ENCODE measurements around the gene BATF3.

The BATF3 gene

GRCh38 chr1:212702672-212703071 is 3.0 kb upstream of the BATF3 start:
- no peak for DNase-seq

DNA sequence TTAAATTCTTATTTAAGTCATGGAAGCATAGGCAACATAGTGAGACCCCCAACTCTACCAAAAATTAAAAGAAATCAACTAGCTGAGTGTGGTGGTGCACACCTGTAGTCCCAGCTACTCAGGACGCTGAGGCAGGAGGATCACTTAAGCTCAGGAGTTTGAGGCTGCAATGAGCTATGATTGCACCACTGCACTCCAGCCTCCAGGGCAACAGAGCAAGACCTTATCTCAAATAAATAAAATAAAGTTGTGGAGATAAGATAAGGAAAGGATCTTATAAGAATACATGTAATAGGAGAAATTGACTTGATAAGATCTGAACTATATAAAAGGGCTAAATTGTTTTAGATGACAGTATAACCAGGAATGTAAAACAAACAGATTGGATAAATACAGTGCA is 2.3 kb upstream of the BATF3 start:
- no peak for DNase-seq

DNA sequence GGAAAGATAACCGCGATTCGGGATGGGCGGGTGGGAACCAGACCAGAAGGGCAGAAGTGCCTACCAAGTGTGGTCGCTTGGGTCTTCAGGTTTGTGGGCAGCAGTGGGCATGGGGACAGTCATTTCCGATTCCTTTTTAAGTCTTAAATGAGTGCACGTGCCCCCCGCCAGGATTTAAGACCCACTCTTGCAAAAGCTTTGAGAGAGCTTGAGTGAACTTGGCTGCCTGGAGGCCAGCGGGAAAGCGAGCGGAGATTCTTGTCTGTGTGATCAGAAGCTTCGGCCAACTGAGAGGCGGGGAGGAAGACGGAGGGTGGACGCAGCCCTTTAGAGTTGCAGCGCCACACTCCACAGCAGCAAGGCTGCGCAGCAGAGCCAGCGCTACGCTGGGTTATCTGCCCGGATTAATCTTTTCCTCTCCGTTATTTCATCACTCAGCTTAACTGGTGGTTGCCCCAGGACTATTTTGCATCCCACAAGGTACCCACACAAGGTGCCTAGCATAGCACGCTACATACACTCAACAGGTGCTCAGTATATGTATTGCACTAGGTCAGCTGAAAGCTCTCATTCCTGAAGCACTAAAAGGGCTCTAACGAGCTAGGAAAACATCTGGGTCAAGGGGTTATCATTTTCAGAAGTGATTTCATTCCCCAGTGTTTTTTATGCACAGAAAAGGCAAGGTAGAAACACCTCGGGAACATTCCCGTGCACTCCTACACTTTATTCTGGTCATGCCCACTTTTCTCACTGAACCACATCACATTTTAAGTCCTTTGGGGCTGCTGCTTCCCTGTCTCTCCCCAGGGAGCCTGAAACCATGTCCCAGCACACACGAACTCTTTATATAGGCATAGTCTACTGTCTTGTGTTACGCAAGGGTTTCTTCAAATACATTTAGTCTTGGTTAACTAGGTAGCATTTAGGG is 1.5 kb upstream of the BATF3 start:
- DNase-seq: no peak

DNA sequence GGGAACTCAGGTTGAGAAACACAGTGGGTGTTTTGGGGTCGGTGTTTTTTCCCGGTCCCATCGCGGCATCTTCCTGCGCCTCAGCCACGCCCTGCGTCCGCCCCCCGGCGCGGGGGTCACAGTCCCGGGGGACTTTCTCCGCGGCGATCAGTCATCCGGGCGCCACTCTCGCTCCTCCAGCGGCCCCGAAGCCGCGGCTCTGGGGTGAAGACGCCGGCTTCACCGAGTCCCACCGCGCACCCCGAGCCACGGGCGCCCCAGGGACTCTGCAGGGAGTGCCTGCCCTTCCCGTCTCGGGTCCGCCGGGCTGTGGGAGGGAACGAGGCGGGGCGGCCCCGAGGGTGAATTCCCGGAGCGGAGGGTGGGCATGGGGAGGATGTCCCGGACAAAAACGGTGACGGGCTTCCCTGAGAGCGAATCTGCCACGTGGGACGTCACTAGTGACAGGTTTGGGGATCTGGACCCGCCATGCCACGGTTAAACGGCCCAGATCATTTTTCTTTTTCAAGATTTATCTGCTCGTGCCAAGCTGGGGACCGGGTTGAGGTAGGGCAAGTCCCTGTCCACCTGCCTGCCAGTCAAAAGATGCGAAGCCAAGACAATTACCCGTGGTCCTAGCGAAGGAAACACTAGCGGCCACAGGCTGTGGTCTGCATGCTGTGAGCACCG is 717 bp upstream of the BATF3 start:
- DNase-seq: no peak

DNA sequence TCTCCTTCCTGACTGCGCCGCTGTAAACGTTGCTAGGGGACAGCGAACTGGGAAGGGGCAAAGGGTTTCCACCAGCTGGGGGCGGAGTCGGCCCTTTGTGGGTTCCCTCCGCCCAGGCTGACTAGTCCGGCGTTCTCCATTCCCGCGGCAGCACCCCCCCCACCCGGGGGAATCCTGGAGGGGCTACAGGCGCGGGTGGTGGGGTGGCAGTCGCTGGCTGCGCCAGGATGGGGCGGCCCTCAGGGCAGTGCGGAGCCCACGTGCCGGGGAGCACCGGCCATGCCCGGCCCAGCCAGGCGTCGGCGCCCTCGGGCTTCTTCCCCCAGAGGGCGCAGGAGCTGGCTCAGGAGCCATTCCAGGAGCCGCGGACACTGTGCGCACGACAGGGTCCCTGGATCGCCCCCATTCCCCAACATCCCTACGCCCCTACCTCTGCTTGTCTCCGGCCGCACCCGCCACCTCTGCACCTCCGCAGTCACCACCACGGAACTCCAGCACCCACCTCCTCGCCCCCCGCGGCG is 476 bp downstream of the BATF3 start:
- peak; percentile 13 for DNase-seq

GRCh38 chr1:212698467-212699103 is 1.1 kb downstream of the BATF3 start:
- DNase-seq: no peak

DNA sequence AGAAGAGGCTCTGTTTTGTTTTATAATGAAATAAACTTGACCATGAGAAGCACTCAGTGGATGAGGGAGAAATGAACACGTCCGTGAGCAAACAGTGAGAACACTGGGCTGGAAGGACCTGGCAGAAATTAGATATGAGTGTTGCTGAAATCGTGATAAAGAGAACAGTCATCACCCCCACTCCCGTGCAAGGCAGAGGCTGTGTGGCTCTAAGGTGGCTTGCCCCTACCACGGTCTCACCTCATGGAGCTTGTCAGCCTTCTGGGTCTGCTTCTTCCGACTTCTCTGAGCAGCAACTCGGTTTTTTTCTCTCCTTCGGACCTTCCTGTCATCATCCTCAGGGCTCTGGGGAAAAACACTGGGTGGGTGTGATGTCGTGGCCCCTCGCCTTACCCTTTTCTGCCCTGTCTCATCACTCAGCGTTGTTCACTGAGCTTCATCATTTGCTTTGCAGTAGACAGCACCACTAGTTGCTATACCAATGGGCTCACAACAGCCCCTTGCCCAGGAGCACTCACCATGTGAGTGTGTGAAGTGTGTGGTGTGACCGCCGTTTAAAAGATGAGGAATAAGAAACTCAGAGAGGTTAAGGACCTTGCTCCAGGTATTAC is 2.8 kb downstream of the BATF3 start:
- no peak for DNase-seq

- no peak for DNase-seq
Observed at GRCh38 chr1:212692774-212693644, 6.6 kb downstream of the BATF3 start.

DNA sequence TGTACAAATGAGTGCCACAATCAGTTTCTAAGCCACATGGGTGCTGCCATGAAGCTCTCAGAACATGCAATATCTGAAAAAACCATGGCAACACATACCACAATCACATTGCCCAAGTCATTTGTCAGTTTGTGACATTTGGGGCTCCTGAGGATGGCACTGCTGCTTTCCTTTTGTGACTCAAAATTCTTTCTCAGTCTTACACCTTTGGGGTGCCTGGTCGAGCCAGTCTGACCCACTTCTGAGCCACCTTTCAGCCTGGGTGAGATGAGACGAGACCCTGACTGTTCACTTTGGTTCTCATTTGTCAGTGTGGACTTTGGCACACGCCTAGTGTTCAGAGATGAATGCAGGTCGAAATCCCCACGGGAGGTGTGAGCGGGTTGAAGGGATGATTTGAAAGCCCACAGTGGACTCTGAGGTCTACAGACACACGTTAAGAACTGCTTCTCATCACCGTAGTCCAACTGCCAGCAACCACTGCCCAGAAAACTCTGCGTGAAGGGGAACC is 8.0 kb downstream of the BATF3 start:
- DNase-seq: no peak

DNA sequence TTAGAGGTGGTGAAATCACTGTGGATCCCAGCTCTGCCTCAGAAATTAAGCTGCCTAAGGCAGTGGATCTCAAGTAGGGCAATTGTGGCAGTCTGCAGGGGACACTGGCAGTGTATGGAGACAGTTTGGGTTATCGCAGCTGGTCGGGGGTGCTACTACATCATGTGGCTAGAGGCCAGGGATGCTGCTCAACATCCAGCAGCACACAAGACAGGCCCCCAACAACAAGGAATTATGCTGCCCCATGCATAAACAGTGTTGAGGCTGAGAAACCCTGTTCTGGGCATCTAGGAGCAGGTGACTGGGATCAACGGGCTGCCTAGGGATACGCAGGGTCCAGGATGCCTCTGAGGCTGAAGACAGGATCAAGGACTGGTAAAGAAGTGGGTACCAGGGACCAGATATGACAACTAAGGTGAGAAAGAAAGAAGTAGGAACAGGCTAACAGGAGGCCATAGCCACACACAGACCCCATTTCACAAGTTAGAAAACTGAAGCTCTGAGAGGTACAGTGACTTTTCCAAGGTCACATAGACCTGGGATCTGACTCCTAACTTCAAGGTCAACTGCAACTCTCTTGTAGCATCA is 8.7 kb downstream of the BATF3 start:
- no peak for DNase-seq

DNA sequence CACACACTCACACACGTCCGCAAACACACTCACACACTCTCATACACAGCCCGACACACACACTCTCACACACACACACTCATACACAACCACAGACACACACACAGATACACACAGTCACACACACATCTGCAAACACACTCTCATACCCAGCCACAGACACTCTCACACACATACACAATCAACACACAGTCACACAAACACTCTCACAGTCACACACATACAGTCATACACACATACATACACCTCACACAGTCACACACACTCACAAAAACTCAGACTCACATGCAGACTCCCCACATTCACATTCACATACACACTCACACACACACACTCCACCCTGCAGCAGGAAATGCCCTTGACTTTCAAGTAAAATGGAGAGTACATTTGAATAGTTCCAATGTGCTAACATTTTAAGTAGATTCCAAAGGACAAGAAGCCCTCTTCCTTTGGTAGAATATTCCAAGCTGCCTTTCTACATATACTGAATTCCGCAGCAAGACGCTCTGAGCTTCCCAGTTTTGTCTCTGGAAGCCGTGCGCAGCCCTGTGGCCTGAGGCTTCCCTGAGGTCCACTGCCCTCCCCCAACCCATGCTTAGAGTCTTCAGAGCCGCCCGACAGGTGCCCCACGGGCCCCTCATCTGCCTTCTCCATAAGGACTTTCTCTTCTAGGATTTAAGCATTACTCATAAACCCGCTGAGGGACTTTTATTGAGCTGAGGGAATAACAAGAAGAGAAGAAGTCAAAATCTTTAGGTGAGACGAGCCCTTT is 9.7 kb downstream of the BATF3 start:
- DNase-seq: no peak

GRCh38 chr1:212689196-212689725 is 10.4 kb downstream of the BATF3 start:
- no peak for DNase-seq

- DNase-seq: no peak
Observed at GRCh38 chr1:212688341-212689047, 11.1 kb downstream of the BATF3 start.

- no peak for DNase-seq
Observed at GRCh38 chr1:212687811-212688210, 11.8 kb downstream of the BATF3 start.

- DNase-seq: no peak
Observed at GRCh38 chr1:212686591-212686990, 13.0 kb downstream of the BATF3 start.

DNA sequence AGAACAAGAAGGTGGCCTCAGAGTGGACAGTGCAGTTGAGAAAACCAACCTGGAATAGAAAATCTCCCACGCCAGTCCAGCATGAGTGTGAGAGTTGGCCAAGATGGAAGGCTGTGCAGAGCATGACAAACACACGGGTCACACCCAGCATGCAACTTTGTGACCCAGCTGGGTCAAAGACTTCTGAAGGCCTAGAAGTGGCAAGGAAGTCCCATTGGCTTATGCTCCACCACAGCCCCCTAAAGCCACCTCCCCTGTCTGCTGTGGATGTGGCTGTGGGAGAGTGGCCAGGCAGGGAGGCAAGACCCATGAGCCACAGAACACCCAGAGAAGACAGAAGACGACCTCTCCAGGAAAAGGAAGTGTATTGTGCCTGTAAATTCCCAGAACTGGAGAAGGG is 13.6 kb downstream of the BATF3 start:
- DNase-seq: no peak

DNA sequence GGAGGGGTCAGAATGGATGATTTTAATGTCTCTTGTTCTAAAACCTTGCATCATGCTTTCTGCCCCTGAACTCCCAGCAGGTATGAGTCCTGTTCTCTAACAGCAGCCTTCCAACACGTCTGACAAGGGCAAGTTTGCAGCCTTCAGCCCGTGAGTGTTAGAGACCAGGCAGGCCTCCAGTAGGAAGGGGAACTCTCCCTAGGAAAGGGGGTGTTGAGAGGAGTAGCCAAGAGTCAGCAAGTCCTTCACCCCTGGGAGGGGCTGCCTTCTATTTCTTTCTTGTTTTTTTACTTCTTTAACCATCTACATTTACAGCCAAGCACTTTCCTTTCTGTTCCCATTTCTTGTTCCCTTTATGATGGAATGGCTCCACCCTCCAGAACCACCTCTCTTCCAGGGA is 14.2 kb downstream of the BATF3 start:
- DNase-seq: no peak

DNA sequence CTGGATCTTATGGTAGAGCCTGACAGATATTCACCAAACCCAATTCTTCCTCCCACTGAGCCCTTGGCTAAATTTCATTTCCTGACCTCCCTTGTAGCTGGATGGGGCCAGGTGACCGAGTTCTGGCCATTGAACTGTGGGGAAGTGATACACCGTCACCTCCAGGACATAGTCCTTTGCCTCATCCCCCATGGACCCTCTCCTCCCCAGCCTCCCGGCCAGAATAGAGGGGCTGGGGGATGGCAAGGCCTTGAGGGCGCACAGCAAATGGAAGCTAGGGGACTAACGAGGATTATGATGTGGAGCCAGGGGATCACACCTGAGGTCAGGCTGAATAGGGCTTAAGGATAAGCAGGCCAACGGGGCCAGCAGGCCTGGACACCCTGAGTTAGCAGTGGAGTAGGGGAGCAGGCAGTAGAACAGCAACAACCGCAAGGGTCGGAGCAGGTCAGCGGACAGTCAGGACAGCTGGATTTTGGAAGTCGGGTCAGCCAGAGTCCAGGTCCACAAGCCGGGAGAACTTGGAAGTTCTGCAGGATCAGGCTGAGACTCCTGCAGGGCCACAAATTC is 15.0 kb downstream of the BATF3 start:
- DNase-seq: no peak

GRCh38 chr1:212684076-212684475 is 15.6 kb downstream of the BATF3 start:
- no peak for DNase-seq
